Measurements from ENCODE around the gene DDX51. TPM values are rescaled to one million over a fixed set of nuclear protein-coding genes. Genes with fewer than 3 reads are reported as not detected.

The DDX51 gene
- total and polyA plus RNA-seq, 2 experiments from 2014 or later: 12.4 to 18.3 TPM

- Histone ChIP-seq H3K36me3 (ENCODE audit: insufficient read depth) (no peaks in the 10 kb centered on the region), H2AFZ (no peak overlapping the region), H3K27me3 (ENCODE audit: insufficient read depth) (no peaks in the 10 kb centered on the region), H3K4me1 (ENCODE audit: insufficient read depth) (0 out of 2 replicates have a peak, but pooled peaks cover 2% of the 10 kb centered on the region), H3K9me2 (ENCODE audit: insufficient read depth) (no peaks in the 10 kb centered on the region), H3F3A (replicated peaks; ENCODE audit: low read depth) (0 out of 2 replicates have a peak, but pooled peaks cover 3% of the 10 kb centered on the region), H3K4me3 (no peak overlapping the region), H3K27ac (ENCODE audit: low read depth) (no peak overlapping the region), H4K20me1 (replicated peaks; ENCODE audit: insufficient read depth) (no peaks in the 10 kb centered on the region; the same call in none of the 2 replicates), H3K79me2 (replicated peaks; ENCODE audit: insufficient read depth) (peaks cover 31% of the 10 kb centered on the region), H3K4me2 (no peak overlapping the region)
- Mint-ChIP-seq H3K27me3 (ENCODE audit: insufficient read depth, low read depth, poor library complexity) (peaks cover 38% of the 10 kb centered on the region), H3K36me3 (ENCODE audit: low read depth) (peaks cover 57% of the 10 kb centered on the region), H3K4me3 (no peak overlapping the region), H3K9me3 (peaks cover 8% of the 10 kb centered on the region), H3K27ac (no peak overlapping the region), H3K4me1 (peaks cover 6% of the 10 kb centered on the region)
- TF ChIP-seq STAT1 (IDR thresholded peaks at IDR 0.05; ENCODE audit: unreplicated experiment): no peak
- TF ChIP-seq ZNF331 (CRISPR knock-in tag; IDR thresholded peaks at IDR 0.05; ENCODE audit: low read depth): no peak
- no peak for TF ChIP-seq POLR2AphosphoS5 (IDR thresholded peaks at IDR 0.05; ENCODE audit: low read depth)
- TF ChIP-seq CREB1 (CRISPR knock-in tag; IDR thresholded peaks at IDR 0.05; ENCODE audit: low read depth): no peak
- no peak for TF ChIP-seq EZH2 (IDR thresholded peaks at IDR 0.05; ENCODE audit: low read depth, unreplicated experiment)
- ATAC-seq: no peak
- no peak for DNase-seq (ENCODE audit: low spot score)
Measured at GRCh38 chr12:132140918-132141841, 2.9 kb downstream of the DDX51 start.

- 0 out of 2 replicates have a peak, but pooled peaks cover 2% of the 10 kb centered on the region for H3K4me1 ChIP-seq (ENCODE audit: insufficient read depth)
- no peak overlapping the region for H3K27ac Mint-ChIP-seq
- no peak for TF ChIP-seq NANOG (IDR thresholded peaks at IDR 0.05; ENCODE audit: borderline replicate concordance)
- TF ChIP-seq ETS1 (IDR thresholded peaks at IDR 0.05): no peak
- no peak for TF ChIP-seq ZNF331 (CRISPR knock-in tag; IDR thresholded peaks at IDR 0.05; ENCODE audit: low read depth)
- TF ChIP-seq, protein P1, sequence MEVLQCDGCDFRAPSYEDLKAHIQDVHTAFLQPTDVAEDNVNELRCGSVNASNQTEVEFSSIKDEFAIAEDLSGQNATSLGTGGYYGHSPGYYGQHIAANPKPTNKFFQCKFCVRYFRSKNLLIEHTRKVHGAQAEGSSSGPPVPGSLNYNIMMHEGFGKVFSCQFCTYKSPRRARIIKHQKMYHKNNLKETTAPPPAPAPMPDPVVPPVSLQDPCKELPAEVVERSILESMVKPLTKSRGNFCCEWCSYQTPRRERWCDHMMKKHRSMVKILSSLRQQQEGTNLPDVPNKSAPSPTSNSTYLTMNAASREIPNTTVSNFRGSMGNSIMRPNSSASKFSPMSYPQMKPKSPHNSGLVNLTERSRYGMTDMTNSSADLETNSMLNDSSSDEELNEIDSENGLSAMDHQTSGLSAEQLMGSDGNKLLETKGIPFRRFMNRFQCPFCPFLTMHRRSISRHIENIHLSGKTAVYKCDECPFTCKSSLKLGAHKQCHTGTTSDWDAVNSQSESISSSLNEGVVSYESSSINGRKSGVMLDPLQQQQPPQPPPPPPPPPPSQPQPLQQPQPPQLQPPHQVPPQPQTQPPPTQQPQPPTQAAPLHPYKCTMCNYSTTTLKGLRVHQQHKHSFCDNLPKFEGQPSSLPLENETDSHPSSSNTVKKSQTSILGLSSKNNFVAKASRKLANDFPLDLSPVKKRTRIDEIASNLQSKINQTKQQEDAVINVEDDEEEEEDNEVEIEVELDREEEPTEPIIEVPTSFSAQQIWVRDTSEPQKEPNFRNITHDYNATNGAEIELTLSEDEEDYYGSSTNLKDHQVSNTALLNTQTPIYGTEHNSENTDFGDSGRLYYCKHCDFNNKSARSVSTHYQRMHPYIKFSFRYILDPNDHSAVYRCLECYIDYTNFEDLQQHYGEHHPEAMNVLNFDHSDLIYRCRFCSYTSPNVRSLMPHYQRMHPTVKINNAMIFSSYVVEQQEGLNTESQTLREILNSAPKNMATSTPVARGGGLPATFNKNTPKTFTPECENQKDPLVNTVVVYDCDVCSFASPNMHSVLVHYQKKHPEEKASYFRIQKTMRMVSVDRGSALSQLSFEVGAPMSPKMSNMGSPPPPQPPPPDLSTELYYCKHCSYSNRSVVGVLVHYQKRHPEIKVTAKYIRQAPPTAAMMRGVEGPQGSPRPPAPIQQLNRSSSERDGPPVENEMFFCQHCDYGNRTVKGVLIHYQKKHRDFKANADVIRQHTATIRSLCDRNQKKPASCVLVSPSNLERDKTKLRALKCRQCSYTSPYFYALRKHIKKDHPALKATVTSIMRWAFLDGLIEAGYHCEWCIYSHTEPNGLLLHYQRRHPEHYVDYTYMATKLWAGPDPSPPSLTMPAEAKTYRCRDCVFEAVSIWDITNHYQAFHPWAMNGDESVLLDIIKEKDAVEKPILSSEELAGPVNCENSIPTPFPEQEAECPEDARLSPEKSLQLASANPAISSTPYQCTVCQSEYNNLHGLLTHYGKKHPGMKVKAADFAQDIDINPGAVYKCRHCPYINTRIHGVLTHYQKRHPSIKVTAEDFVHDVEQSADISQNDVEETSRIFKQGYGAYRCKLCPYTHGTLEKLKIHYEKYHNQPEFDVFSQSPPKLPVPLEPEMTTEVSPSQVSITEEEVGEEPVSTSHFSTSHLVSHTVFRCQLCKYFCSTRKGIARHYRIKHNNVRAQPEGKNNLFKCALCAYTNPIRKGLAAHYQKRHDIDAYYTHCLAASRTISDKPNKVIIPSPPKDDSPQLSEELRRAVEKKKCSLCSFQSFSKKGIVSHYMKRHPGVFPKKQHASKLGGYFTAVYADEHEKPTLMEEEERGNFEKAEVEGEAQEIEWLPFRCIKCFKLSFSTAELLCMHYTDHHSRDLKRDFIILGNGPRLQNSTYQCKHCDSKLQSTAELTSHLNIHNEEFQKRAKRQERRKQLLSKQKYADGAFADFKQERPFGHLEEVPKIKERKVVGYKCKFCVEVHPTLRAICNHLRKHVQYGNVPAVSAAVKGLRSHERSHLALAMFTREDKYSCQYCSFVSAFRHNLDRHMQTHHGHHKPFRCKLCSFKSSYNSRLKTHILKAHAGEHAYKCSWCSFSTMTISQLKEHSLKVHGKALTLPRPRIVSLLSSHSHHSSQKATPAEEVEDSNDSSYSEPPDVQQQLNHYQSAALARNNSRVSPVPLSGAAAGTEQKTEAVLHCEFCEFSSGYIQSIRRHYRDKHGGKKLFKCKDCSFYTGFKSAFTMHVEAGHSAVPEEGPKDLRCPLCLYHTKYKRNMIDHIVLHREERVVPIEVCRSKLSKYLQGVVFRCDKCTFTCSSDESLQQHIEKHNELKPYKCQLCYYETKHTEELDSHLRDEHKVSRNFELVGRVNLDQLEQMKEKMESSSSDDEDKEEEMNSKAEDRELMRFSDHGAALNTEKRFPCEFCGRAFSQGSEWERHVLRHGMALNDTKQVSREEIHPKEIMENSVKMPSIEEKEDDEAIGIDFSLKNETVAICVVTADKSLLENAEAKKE (CRISPR knock-in tag; IDR thresholded peaks at IDR 0.05): no peak
- TF ChIP-seq EZH2phosphoT487 (IDR thresholded peaks at IDR 0.05; ENCODE audit: unreplicated experiment): no peak
- TF ChIP-seq JUNB (IDR thresholded peaks at IDR 0.05; ENCODE audit: unreplicated experiment): no peak
- TF ChIP-seq, protein P2, sequence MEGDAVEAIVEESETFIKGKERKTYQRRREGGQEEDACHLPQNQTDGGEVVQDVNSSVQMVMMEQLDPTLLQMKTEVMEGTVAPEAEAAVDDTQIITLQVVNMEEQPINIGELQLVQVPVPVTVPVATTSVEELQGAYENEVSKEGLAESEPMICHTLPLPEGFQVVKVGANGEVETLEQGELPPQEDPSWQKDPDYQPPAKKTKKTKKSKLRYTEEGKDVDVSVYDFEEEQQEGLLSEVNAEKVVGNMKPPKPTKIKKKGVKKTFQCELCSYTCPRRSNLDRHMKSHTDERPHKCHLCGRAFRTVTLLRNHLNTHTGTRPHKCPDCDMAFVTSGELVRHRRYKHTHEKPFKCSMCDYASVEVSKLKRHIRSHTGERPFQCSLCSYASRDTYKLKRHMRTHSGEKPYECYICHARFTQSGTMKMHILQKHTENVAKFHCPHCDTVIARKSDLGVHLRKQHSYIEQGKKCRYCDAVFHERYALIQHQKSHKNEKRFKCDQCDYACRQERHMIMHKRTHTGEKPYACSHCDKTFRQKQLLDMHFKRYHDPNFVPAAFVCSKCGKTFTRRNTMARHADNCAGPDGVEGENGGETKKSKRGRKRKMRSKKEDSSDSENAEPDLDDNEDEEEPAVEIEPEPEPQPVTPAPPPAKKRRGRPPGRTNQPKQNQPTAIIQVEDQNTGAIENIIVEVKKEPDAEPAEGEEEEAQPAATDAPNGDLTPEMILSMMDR (conservative IDR thresholded peaks at IDR 0.05; ENCODE audit: low read depth in 2 of 2): no peak
Measured at GRCh38 chr12:132140501-132140900, 3.6 kb downstream of the DDX51 start.

More at GRCh38 chr12:132140501-132140900, 3.6 kb downstream of the DDX51 start:
- Histone ChIP-seq H3F3A (replicated peaks; ENCODE audit: low read depth) (0 out of 2 replicates have a peak, but pooled peaks cover 3% of the 10 kb centered on the region), H3K79me2 (replicated peaks; ENCODE audit: insufficient read depth) (peaks cover 24% of the 10 kb centered on the region), H3K27ac (ENCODE audit: low read depth) (no peak overlapping the region), H3K4me2 (no peak overlapping the region), H2AFZ (no peak overlapping the region), H3K36me3 (ENCODE audit: insufficient read depth) (no peaks in the 10 kb centered on the region), H3K27me3 (ENCODE audit: insufficient read depth) (no peaks in the 10 kb centered on the region), H4K20me1 (replicated peaks; ENCODE audit: insufficient read depth) (no peaks in the 10 kb centered on the region; the same call in none of the 2 replicates), H3K9me2 (ENCODE audit: insufficient read depth) (no peaks in the 10 kb centered on the region), H3K4me3 (no peak overlapping the region)
- ATAC-seq (no peak), DNase-seq (ENCODE audit: low spot score) (no peak)
- H3K9me3 Mint-ChIP-seq: peaks cover 9% of the 10 kb centered on the region
- H3K4me3 Mint-ChIP-seq: no peak overlapping the region
- peaks cover 38% of the 10 kb centered on the region for H3K27me3 Mint-ChIP-seq (ENCODE audit: insufficient read depth, low read depth, poor library complexity)
- H3K36me3 Mint-ChIP-seq (ENCODE audit: low read depth): peaks cover 52% of the 10 kb centered on the region
- peaks cover 6% of the 10 kb centered on the region for H3K4me1 Mint-ChIP-seq

Measured in GM23338 (cell line).